ENCODE results near the gene METRN.

METRN gene

DNA sequence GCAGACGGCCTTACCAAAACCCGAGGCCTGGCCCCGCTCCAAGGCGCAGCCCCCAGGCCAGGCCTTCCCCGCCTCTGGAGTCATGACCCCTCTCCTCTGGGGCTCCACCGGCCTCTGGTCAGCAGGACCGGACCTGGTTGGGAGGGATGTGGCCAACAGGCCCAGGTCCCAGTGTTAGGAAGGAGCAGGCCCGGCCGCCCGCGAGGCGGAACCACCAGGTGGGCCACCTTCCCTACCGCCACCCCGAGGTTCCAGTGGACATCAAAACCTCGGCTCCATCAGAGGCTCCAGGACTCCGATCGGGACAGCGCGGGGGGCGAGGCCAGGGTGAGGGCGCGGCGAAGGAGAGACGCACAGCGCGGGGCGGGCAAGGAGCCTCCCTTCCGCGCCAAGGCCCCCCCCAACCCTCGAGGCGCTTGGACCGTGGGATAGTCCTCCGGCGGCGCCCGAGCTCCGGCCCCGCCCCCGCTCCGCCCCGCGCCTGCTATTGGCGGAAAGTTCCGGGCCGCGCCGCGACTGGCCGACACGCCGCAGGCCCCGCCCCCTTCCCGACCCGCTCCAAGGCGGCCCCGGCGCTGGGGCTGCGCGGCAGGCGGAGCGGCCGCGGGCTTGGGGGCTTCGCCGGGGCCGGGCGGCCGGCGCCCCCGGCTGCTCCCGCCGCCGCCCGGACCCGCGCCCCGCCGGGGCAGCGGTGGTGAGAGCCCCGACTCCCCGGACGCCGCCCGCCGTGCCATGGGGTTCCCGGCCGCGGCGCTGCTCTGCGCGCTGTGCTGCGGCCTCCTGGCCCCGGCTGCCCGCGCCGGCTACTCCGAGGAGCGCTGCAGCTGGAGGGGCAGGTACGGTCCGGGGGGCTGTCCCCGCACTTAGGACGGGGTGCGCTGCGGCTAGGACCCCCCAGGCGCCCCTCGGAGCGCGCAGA lies at the start of gene METRN:
TSS of gene METRN (plus strand) at position 561 of the 919 bp plus-strand sequence. CDS start at position 733, 172 bp downstream.
- DNase-seq, result peak; percentile 86

DNA sequence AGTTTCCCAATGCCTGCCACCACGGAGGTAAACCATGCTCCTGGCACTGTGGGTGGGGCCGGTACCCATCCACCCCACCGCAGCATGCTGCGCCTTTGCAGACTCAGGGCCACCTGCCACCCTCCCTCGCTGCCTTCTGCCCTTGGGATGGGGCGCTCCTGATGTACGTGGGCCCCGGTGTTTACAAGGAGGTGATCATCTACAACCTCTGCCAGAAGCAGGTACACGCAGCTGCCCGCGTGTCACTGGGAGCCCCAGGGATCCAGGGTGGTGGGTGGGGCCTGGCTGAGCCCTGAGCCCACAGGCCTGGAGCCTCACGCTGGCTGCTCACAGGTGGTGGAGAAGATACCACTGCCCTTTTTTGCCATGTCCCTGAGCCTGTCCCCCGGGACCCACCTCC lies 48.3 kb upstream of the METRN start:
- no peak for DNase-seq

DNA sequence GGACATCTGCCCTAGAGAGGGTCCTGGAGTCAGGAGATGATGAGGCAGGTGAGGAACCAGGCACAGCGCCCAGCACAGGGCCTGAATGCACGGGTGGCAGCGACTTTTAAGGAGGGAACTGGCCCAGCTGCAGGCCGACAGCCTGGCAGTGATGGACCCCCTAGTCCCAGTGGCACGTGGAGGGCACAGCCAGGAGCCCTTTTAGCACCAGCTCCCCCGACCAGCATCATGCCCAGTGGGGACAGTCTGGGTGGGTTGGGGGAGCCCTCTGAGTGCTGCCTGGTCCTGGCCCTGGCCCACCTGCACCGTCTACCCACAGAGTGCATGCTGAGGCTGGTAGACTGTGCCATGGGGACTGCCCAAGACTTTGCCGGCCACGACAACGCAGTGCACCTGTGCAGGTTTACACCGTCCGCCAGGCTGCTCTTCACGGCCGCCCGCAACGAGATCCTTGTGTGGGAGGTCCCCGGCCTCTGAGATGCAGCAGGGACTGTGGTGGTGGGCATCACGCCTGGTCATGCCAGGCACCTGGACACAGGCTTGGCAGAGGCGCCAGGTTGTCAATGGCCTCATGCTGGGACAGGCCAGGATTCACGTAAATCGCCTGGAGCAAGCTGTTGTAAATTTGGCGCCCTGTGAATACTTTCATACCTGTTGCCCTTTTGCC lies 47.7 kb upstream of the METRN start:
- no peak for DNase-seq

DNA sequence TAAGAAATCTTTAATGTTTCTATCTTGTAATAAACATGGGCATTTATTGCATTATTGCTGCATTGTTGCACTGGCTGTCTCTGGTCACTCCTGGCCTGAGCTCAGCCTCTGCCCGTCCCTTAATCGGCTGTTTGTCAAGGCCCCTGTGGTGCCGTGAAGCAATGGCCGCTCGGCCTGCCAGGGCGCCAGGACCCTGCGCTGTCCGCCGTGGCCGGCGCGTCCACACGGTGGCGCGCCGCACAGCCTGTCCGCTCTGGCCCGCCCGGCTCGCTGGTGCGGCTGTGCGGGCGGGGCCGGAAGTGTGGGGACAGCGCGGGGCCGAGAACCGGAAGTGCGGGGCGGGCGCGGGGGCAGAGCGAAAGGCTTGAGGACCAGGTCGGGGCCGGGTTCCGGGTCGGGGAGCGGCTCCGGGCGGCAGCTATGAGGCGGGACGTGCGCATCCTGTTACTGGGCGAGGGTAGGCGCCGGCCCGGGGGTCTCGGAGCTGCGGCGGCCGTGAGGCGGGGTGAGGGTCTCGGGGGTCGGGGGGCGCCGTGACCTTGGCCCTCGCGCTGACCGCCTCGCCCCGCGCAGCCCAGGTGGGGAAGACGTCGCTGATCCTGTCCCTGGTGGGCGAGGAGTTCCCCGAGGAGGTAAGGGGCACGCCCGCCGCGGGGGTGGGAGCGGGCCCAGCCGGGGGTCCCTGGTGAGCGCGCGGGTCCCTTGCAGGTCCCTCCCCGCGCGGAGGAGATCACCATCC lies 47.0 kb upstream of the METRN start, which contains the start of gene RHOT2:
TSS of gene RHOT2 (plus strand) at position 353 of the 739 bp plus-strand sequence. CDS start at position 421, 68 bp downstream.
- peak; percentile 85 for DNase-seq

DNA sequence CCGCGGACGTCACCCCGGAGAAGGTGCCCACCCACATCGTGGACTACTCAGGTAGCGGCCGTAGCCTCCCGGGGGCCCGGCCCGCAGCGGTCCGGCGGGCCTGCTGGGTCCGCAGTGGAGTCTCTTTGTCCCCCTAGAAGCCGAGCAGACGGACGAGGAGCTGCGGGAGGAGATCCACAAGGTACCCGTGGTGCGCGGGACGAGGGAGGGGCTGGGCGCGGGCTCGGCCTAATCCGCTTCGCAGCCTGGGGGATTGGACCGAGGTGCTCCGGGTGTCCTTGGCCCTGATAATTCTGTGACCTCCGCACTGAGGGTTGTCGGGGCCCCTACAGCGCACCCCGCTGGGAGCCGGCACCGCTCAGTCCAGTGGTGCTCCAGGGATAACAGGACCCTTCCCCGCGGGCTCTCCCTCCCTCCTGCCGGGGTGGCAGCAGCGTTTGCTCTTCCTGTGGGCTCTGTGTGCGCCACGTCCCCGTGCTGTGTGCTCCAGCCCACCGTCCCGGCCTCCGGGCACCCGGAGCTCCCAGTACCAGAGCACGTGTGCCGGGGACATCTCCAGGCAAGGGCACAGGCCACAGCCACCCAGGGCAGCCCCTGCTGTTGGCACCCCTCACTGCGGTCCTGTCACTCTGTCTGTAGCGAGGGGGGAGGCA lies 46.3 kb upstream of the METRN start:
- DNase-seq, result no peak

DNA sequence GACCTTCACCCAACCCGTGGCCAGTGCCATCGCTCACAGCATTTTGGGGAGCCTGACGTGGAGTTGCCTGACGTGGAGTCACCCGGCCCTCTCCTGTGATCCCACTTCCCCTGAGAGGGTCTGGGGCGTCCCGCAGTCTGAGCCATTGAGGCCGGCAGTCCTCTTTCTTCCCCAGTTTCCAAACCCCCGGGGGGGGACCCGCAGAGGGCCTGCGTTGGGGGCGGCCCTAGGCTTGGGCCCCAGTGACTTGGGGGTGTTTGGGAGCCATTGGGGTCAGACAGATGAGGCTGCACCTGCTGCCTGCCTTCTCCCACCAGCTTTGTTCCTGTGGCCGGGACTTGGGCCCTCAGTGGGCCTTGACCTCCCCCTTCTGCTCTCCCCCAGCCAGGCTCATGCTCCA lies 45.3 kb upstream of the METRN start:
- DNase-seq, result no peak

DNA sequence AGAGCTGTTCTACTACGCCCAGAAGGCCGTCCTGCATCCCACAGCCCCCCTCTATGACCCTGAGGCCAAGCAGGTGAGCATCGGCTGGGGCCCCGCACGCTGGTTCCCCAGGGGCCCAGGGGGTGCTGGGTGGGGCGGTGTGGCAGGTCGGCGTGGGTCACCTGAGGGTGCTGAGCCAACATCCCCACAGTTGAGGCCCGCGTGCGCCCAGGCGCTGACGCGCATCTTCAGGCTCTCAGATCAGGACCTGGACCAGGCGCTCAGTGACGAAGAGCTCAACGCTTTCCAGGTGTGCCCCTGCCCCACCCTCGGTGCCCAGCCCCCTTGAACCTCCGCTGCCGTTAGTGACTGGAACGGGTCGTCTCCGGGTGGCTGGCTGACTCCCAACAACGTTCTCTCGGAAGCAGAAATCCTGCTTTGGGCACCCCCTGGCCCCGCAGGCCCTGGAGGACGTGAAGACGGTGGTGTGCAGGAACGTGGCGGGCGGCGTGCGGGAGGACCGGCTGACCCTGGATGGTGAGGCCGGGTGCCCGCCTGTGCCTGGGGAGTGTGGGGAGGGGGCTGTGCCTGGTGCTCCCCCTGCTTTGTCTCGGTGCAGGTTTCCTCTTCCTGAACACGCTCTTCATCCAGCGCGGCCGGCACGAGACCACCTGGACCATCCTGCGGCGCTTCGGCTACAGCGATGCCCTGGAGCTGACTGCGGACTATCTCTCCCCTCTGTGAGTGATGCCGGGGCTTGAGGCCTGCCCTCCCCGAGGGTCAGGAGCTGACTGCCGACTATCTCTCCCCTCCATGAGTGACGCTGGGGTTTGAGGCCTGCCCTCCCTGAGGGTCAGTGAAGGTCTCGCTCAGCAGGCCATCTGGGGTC lies 44.2 kb upstream of the METRN start:
- no peak for DNase-seq

DNA sequence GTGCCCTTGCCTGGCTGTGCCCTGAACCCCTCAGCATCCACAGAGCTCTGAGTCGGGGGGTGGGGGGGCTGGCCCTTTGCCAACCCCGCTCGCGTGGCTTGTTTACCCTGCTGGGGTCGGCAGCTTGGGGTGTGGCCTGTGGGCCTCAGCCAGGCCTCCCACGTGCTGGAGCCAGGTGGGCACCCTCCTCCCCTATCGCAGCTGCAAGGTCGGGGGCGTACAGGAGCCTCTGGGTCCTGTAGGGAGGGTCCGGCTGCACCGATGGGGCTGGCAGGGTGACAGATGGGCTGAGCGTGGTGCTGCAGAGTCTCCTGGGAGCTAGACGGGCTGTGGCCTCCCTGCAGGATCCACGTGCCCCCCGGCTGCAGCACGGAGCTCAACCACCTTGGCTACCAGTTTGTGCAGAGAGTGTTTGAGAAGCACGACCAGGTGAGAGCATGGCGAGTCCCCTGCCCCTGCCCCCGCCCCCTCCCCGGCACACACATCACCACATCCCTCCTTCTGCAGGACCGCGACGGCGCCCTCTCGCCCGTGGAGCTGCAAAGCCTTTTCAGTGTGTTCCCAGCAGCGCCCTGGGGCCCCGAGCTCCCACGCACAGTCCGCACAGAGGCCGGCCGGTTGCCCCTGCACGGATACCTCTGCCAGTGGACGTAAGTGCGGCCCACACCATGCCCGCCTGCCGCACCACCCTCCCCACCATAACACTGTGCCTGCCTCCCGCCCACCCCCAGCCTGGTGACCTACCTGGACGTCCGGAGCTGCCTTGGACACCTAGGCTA lies 43.4 kb upstream of the METRN start:
- DNase-seq, result no peak

DNA sequence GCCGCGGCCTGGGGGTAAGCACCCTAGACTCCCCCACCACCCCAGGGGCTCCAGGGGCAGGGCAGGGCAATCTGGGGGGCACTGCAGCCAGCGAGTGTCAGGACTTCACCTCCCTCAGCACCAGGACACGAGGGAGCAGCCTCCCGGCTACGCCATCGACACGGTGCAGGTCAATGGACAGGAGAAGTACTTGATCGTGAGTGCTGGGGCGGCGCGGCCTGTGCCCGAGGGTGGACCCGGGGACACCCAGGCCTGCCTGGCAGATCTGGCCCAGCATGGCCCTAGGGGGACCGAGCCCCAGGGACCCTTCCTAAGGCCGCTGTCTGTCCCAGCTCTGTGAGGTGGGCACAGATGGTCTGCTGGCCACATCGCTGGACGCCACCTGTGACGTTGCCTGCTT lies 42.5 kb upstream of the METRN start:
- no peak for DNase-seq

DNA sequence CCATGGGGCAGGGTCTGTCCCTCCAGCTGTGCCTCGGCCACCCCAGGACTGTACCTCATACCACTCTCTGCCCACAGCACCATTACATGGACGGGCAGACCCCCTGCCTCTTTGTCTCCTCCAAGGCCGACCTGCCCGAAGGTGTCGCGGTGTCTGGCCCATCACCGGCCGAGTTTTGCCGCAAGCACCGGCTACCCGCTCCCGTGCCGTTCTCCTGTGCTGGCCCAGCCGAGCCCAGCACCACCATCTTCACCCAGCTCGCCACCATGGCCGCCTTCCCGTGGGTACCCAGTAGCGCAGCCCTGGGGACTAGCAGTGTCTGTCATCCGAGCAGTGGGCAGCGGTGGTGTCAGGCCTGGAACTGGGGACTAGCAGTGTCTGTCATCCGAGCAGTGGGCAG lies 42.1 kb upstream of the METRN start:
- no peak for DNase-seq

DNA sequence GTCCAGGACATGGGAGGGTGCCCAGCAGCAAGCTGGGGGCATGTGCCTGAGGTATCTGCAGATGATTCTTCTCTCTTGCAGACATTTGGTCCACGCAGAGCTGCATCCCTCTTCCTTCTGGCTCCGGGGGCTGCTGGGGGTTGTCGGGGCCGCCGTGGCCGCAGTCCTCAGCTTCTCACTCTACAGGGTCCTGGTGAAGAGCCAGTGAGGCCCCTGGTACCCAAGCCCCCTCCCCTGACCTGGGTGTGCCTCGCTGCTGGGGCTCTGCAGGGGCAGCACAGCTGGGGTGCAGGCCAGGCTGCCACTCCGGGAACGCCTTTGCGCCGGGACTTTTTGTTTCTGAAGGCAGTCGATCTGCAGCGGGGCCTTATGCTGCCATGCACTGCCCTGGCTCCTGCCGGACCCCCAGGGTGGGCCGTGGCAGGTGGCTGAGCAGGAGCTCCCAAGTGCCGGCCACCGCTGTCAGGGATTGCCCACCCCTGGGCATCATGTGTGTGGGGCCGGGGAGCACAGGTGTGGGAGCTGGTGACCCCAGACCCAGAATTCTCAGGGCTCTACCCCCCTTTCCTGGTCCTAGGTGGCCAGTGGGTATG lies 41.4 kb upstream of the METRN start:
- no peak for DNase-seq

DNA sequence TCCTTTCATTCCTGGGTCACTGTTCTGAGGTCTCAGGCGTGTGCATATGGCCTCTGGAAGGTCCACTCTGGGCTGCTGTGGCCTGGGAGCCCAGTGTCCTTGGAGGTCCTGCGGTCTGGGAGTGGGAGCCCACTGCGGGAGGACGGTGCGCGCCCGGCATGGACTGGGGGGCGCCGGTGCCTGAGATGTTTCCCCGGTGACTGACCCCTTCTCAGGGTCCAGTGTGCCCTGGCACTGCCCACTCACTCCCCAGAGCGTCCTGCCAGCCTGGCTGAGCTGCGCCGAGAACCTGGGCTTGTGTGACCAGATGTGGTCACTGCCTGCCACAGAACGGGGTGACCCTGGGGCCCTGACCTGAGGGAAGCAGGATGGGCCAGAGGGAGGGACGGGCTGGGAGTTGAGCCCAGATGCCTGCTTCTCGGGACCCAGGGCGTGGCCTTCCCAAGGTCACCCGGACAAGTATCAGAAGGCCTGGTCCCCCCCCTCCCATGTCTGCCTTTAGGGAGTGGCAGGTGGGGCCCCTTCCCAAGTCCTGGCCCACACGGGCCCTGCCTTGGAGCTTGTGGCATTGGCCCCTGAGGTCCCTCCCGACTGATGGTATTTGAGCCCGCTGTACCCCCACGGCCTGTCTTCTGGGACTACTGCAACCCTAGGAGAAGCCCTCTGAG lies 40.6 kb upstream of the METRN start:
- DNase-seq, result no peak

DNA sequence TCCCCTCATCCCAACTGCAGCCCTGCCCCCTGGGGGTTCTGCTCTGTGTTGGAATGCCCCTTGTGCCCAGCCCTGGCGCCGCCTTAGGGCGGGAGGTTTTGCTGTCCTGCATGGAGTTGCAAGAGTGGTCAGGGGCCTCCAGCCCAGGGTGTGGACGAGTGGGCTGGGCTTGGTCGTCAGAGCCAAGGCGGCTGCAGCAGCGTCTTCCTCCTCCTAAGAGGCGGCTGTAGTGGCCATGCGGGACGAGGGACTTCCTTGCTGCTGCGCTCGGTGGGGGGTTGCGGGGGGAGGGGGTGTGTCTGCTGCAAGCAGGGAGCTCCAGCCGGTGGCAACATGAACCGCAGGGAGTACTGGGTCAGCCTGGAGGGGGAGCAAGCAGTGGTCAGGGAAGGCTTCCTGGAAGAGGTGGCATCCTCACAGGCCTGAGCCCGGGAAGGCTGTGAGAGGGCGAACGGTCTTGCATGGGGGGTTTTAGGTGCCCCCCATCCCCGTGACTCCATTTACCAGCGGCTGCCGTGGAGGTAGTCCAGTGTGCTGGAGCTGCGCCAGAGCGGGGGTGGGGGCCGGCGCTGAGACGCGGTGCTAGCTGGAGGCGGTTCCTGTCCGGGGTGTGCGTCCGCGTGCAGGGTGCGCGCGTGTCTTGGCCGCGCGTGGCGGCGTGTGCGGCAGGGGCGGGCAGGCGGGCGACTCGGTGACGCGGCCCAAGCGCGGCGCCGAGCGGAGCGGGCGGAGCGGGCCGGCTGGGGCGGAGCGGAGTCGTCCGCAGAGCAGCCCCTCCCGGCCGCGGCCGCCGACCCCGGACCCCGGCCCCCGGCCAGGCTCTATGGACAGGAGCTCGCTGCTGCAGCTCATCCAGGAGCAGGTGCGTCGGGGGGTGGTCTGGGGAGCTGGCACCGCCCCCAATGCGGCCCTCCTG lies 39.7 kb upstream of the METRN start, which contains the start of gene RHBDL1:
TSS of gene RHBDL1 (plus strand) at position 704 of the 916 bp plus-strand sequence. CDS start at position 824, 120 bp downstream.
- no peak for DNase-seq

DNA sequence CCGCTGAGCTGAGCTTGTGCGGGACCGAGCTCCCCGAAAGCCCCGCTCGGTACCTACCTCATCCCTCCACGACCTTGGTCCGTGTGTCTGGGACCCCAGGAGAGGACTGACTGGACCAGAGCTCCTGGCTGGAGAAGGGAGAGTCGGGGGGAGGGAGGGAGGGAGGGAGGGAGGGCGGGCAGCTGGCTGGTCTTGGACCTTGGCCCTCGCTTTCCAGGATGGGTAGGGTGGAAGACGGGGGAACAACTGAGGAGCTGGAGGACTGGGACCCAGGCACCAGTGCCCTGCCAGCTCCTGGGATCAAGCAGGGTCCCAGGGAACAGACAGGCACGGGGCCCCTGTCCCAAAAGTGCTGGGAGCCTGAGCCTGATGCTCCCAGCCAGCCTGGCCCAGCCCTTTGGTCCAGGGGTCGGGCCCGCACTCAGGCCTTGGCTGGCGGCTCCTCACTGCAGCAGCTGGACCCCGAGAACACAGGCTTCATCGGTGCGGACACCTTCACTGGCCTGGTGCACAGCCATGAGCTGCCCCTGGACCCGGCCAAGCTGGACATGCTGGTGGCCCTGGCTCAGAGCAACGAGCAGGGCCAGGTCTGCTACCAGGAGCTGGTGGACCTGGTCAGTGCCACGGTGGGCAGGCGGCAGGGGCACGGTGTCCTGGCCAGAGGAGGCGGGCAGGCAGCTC lies 38.9 kb upstream of the METRN start:
- no peak for DNase-seq

DNA sequence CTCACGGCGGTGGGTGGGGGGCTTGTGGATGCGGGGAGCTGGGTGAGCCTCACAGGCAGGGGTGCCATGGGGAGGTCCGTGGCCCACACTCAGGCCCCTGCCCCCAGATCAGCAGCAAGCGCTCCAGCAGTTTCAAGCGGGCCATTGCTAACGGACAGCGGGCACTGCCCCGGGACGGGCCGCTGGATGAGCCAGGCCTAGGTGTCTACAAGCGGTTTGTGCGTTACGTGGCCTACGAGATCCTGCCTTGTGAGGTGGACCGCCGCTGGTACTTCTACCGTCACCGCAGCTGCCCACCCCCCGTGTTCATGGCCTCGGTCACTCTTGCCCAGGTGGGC lies 38.4 kb upstream of the METRN start:
- no peak for DNase-seq

DNA sequence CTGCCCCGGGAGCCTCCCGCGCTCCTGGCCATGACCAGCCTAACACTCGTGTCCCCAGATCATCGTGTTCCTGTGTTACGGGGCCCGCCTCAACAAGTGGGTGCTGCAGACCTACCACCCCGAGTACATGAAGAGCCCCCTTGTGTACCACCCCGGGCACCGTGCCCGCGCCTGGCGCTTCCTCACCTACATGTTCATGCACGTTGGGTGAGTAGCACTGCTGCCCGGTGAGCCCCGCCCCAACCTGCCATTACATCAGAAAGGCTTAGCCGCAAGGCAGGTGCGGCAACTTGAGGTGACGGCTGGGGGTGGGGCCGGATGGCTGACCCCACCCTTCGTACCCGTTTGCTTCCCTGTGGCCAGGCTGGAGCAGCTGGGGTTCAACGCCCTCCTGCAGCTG lies 38.0 kb upstream of the METRN start:
- DNase-seq, result no peak

DNA sequence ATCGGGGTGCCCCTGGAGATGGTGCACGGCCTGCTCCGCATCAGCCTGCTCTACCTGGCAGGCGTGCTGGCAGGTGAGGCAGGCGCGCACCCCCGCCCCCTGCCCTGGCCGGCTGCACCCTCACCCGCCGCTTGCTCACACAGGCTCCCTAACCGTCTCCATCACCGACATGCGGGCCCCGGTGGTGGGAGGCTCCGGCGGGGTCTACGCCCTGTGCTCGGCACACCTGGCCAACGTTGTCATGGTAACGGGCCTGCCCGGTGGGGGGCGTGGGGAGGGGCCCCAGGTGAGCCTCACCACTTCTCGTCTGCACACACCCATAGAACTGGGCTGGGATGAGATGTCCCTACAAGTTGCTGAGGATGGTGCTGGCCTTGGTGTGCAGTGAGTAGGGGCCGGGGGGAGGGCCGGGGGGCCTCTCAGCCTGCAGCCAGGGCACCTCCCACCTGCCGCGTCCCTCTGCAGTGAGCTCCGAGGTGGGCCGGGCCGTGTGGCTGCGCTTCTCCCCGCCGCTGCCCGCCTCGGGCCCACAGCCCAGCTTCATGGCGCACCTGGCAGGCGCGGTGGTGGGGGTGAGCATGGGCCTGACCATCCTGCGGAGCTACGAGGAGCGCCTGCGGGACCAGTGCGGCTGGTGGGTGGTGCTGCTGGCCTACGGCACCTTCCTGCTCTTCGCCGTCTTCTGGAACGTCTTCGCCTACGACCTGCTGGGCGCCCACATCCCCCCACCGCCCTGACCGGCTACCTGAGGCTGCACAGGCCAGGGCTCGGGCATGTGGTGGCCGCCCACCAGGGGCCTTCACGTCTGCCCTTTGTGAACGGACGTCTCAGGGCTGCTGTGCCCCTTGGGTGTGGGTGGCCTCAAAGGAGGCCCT lies 37.4 kb upstream of the METRN start:
- DNase-seq, result no peak

Measured in NCI-H226 (cell line).